MM.1S (cell line): ENCODE measurements around the gene CENPS.

Experiments used
- CTCF ChIP-seq: fragments of 300-600 bp; sonication (generic); IDR thresholded peaks from 2 replicates; pipeline ENCODE4 v1.5.1; 2016; ENCODE audit warnings: antibody characterized with exemption, low read length, mixed read lengths
- EZH2 ChIP-seq: fragments of 300-600 bp; sonication (generic); optimal IDR thresholded peaks from 2 replicates; pipeline ENCODE3; 2017; ENCODE audit warnings: low read depth, mild to moderate bottlenecking, antibody characterized with exemption, low read length, mixed read lengths
- EZH2phosphoT487 ChIP-seq: fragments of 300-600 bp; sonication (generic); IDR thresholded peaks from 2 replicates; pipeline ENCODE4 v1.6.1; 2018; ENCODE audit warnings: antibody characterized with exemption, low read length

GRCh38 chr1:10489291-10490055 is 59.2 kb downstream of the CENPS start:
- TF ChIP-seq EZH2phosphoT487 (no peak), CTCF (no peak), EZH2 (no peak)
